GM19438 (cell line): ENCODE data around the gene BLOC1S6.
"Not testable (repeated sequence)": the region's sequence is repeated elsewhere in the genome, so short reads cannot be mapped to it uniquely, and the experiment has no call there.

Source experiments
- ATAC-seq: cut with Tn5 transposase; IDR thresholded peaks from one replicate; pipeline ENCODE4 v1.9.1; 2021; ENCODE audit warnings: low read depth; ENCODE audit not compliant: unreplicated experiment

Gene BLOC1S6

DNA sequence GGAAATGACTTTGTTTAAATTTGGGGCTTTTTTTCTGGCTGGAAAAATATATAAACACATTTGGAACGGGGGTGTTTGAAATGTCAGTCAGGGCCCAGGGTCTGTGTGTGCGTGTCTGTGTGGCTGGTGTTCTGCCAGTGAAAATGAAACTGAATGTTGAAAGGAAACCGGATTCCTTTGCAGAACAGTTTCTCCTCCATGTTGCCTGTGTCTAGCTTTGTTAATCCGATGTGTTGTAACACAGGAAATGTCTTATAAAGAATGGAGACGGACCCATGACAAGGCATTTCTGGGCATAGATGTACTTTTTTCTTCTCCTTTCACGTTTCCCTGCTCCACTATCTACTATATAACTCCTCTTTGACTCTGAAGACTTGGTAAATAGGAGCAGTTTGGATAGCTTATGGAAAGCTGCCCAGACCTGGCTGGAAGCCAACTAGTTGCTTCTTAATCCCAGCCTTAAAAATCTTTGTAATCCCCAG lies 50.4 kb downstream of the BLOC1S6 start:
- no peak for ATAC-seq

DNA sequence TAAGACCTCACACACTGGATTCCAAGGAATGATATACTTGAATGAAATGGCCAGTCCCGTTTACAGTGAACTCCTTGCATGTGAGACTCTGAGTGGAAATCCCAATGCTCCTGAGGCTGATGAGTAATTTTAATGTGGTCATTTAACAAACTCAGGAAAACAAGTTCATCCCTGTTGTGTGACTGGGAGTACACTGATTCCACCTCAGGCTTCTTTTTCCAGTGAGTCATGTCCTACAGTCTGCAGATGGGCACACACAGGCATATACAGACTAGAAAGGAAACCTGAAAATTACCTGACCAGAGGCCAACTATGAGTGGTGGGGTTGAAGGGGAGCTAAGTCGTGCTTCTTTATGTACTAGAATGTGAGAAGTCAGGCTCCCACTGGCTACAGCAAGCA lies 53.4 kb downstream of the BLOC1S6 start:
- ATAC-seq: no peak

GRCh38 chr15:45641374-45641781 lies 54.2 kb downstream of the BLOC1S6 start:
- ATAC-seq: no peak

DNA sequence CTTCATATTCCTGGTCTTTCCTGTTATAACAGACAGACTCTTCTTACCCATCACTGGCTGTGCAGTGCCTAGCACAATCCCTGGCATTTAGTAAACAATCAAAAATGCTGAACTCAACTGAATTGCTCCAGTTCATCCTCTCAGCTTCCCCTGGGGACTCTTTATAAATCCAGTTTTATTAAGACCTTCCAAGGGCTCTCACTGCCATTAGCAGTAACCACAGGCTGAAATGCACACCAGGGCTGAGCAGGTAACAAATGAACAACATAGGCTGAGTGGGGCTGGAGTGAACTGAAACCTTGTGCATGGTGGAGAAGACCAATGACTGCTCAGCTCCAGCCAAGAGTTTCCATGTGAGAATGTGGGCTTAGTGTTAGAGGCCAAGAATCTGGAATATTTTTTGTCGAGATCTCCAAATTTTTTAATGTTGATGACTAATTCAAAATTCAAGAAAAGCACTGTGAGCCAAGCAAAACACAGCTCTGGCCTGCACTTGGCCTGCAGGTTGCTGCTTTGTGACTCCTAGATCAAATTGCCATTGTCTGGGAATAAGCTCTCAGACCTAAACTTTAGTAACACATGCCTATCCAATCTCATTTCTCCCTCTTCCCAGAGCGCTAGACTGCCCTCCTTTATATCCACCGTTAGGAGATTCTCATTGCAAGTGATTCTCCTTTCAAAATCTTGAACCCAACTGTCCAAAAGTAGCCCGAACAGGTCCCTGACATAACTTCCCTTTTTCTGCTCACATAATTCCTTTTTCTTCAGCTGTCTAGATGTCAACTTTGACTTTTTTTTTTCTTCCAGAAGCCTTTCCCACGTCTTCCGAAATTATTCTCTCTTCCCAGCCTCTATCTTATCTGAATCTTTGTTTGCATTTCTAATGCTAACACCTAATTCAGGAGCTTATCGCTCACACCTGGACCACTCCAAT lies 55.1 kb downstream of the BLOC1S6 start:
- no peak for ATAC-seq

DNA sequence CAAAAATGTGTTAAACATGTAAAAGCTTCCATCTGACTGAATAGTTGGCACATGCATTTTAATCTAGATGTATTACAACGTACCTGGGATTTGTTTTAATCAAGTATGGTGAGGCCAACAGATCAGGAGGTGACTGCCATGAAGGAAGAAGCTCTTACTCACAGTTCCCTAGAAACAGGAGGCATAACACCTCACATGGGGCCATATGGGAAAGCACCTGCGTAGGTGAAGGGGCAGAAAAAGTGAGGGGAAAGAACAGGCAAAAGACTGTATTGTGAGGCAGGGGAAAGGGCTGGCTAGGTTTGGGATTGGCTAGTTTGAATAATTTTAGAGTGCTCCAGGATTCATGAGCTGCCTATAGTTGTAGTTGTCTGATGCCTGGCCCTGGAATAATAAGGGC lies 57.3 kb downstream of the BLOC1S6 start:
- ATAC-seq: no peak

- ATAC-seq: no peak
Measured at GRCh38 chr15:45645026-45645980, 58.1 kb downstream of the BLOC1S6 start.

- no peak for ATAC-seq
Measured at GRCh38 chr15:45646220-45646619, 59.0 kb downstream of the BLOC1S6 start.

GRCh38 chr15:45647828-45648227 lies 60.6 kb downstream of the BLOC1S6 start:
- no peak for ATAC-seq

- ATAC-seq: no peak
Measured at GRCh38 chr15:45648521-45649200, 61.5 kb downstream of the BLOC1S6 start.

GRCh38 chr15:45650007-45650406 lies 62.8 kb downstream of the BLOC1S6 start:
- ATAC-seq: not testable (repeated sequence)

DNA sequence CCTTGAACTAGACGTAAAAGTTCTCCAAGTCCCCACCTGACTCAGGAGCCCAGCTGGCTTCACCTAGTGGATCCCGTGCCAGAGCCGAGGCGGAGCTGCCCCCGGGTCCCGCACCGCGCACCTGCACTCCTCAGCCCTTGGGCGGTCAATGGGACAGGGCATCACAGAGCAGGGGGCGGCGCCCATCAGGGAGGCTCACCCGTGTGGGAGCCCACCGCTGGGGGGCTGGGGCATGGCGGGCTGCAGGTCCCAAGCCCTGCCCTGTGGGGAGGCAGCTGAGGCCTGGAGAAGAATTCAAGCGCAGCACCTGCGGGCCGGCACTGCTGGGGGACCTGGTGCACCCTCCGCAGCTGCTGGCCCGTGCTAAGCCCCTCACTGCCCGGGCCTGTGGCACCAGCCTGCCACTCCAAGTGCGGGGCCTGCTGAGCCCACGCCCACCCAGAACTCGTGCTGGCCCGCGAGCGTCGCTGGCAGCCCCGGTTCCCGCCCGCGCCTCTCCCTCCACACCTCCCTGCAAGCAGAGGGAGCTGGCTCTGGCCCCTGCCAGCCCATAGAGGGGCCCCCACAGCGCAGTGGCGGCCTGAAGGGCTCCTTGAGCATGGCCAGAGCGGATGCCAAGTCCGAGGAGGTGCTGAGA lies 63.8 kb downstream of the BLOC1S6 start:
- ATAC-seq: no peak

DNA sequence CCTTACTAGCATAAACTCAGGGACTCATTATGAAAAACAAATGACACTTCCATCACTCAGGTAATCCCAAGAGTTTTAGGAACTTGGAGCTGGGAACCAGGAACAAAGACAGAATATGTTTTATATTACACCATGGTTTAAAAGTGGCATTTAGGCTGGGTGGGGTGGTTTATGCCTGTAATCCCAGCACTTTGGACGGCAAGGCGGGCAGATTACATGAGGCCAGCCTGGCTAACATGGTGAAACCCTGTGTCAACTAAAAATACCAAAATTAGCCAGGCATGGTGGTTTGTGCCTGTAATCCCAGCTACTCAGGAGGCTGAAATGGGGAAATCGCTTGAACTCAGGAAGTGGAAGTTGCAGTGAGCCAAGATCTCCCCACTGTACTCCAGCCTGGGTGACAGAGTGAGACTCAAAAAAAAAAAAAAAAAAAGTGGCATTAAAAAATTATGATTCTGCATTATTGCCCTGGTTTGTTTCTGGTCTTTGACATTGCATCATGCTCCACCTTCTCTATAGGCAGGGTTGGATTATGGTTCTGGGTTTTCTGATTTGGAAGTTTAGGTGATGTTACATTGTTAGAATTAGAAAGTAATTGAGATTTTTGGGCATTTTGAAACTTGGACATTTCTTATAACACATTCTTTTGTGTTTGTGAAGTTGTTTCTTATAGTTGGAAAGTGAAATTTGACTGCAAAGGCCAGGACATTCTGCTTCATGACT lies 66.7 kb downstream of the BLOC1S6 start:
- no peak for ATAC-seq

DNA sequence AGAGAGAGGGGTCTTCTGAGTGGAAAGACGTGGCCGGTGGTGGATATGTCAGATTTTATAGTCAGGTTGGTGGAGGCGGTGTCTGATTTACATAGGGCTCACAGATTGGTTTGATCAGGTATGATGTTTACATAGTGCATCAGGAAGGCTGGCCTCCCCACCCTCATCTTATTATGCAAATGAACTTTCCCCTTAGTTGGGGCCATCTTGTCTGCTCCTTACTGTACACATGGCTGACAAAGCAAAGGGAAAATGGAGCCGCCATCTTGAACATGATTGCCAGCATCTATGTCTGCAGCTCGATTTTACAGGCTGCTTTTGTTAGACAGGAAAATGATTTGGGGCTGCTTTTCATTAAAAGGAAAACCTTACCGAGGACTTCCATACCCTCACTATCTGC lies 67.6 kb downstream of the BLOC1S6 start:
- no peak for ATAC-seq

DNA sequence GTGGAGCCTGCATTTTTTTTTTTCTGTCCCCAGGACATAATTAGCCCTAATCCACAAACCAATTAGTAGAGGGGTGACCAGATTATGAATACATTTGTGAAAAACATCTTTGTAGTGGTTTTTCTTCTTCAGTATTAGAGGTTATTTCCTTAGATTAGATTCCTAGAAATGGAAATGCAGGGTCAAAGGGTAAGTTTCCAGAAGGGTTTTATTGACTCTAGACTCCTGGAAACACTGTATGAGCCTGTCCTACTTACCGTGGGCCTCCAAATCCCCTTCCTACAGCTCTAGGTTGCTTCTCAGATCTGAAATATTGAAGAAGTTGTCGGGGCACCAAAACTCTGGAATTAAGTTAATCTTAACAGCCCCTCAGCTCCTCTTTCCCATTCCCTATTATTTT lies 70.1 kb downstream of the BLOC1S6 start:
- no peak for ATAC-seq

DNA sequence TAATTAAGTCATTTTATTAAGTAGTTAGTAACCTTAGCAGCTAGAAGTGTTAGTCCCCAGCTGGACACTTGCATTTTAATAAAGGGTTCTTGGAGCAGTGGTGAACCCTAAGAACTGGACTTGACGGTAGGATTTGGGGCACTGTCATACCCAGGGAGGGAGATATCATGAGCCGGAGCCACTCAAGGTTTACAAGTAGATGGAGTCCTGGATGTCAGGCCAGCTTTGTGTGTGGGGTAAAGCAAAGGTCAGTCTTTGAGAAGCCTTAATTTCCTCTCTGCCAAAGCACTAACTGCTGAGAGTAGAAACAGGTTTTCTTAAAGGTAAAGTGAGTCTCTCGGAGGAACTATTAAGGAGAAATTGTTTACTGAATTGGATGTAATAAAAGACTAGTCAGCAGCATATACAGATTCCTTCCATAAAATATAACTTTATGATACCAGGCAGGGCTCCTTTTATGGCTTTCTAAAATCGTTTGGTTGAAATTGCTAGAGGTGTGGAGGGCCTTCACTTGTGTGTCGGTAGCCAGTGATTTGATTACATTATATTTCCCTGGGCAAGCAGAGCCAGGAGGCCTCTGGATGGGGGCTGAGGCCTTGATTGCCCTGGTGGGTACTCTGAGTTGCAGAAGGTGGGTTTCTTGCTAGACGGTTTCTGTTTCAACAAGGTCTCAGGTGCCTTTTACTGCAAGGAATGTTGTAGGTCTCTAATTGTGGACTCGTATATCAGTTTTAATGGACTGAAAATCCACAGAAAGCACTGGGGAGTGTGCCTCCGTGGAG lies 70.8 kb downstream of the BLOC1S6 start:
- ATAC-seq: no peak
